Fibroblast of lung (primary cell): ENCODE results near the gene TCF4.

Source experiments
- CTCF ChIP-seq, 2 donors: IDR thresholded peaks in 1 of 2; conservative IDR thresholded peaks in 1 of 2; 1 replicate in 1 of 2; 2 replicates in 1 of 2; pipeline ENCODE4 v1.5.1; 2011 to 2012; ENCODE audit warnings: low read length in 2 of 2, control low read depth in 1 of 2, inconsistent platforms in 1 of 2, low read depth in 1 of 2, mild to moderate bottlenecking in 1 of 2
- EZH2 ChIP-seq: IDR thresholded peaks from 2 replicates; pipeline ENCODE4 v1.5.1; 2012; ENCODE audit warnings: low read length, control low read depth, mild to moderate bottlenecking; ENCODE audit errors: missing control alignments

- TF ChIP-seq CTCF (conservative IDR thresholded peaks at IDR 0.05 in 1 of 2, IDR thresholded peaks at IDR 0.05 in 1 of 2; ENCODE audit: low read depth in 1 of 2, low read length in 2 of 2) (no peak), EZH2 (no peak)
Measured at GRCh38 chr18:55268628-55269275, 319.2 kb downstream of the TCF4 start.
